Activated CD8-positive, alpha-beta T cell treated with anti-CD3 and anti-CD28 coated beads for 36 hours (primary cell): ENCODE measurements around the gene TEX38. TPM values are rescaled to one million over a fixed set of nuclear protein-coding genes. Genes with fewer than 3 reads are reported as not detected.
"Not testable (repeated sequence)": the region's sequence is repeated elsewhere in the genome, so short reads cannot be mapped to it uniquely, and the experiment has no call there.

Source experiments
- ATAC-seq: fragments of 200-7000 bp; cut with Tn5 transposase; one replicate; pipeline ENCODE4 v1.10.0; 2021; ENCODE audit warnings: mild to moderate bottlenecking, moderate library complexity
- CTCF ChIA-PET: fragments of 350-600 bp; sonication (Branson Sonifier 250); formaldehyde crosslinking; loops from one replicate; lab custom pipeline; 2021; ENCODE audit warnings: antibody characterized with exemption; lab: Charles Lee
- POLR2A ChIA-PET: fragments of 350-600 bp; sonication (Branson Sonifier 250); formaldehyde crosslinking; loops from one replicate; lab custom pipeline; 2021; ENCODE audit warnings: antibody characterized with exemption; lab: Charles Lee
- DNase-seq: peaks from one replicate; pipeline ENCODE4 v3.0.0-alpha.2; 2020
- H3K27ac Mint-ChIP-seq: one replicate; pipeline ENCODE4 v1.8.0; 2021; ENCODE audit warnings: mild to moderate bottlenecking, mixed read lengths
- H3K27me3 Mint-ChIP-seq: one replicate; pipeline ENCODE4 v1.8.0; 2021; ENCODE audit warnings: mixed read lengths
- H3K36me3 Mint-ChIP-seq: one replicate; pipeline ENCODE4 v1.8.0; 2021; ENCODE audit warnings: low read depth, mixed read lengths
- H3K4me1 Mint-ChIP-seq: one replicate; pipeline ENCODE4 v1.8.0; 2021; ENCODE audit warnings: low read depth, mixed read lengths
- H3K4me3 Mint-ChIP-seq: one replicate; pipeline ENCODE4 v1.8.0; 2021; ENCODE audit warnings: mild to moderate bottlenecking, moderate library complexity, mixed read lengths
- H3K9me3 Mint-ChIP-seq: one replicate; pipeline ENCODE4 v1.8.0; 2021; ENCODE audit warnings: mixed read lengths
- CTCF ChIP-seq: fragments of 200-600 bp; IDR thresholded peaks from one replicate; pipeline ENCODE4 v1.8.0; 2022; ENCODE audit warnings: antibody characterized with exemption, mild to moderate bottlenecking
- intact Hi-C: fragments of 100-400 bp; cut with micrococcal nuclease; formaldehyde crosslinking; loops from one replicate; pipeline ENCODE4 v1.10.0; 2022
- total RNA-seq, 2 experiments: library from RNA; stranded (reverse); gene quantifications; one replicate each; pipeline ENCODE4 v1.2.3, GENCODE V29; 2021

TEX38 gene
- total RNA-seq, 2 experiments from 2014 or later: not detected

DNA sequence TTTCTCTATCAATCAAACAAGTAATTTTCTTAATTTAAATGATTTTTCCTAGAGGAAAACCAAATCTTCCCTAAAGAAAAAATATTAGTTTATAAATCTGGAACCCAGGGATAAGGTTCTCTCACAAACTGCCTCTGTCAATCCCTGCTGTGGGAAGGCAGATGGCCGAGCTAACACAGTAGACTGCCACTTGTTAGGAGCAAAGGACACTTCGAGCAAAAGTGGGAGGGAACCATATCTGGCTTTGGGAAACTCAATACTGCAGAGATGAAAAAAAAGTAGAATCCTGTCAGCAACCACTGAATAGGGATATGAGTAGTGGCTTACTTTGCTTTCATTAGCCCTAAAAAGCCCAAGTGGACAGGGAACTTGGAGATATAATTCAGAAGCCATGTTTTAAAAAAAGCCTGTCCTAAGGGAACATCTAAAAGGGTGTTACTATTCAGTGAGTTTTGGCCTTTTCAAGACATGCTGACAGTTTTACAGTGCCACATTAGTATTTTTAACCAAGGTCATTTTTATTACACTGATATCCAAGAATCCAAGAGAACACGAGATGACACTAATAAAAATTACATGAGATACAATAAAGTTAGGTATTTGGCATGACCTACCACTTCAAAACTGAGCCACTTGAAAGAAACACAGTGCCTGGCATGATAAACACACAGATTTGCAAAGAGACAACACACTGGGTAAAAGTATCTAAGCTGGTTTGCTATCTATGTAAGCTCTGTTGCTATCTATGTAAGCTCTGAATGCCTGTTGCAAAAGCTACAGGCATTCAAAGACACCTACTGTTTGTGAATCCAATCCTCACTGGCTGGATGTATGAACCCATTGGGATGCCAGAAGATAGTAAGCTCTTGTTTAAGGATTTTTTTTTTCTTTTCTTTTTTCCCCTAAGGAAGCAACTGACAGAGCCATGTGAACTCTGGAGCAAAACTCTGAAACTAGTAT is 21.4 kb downstream of the TEX38 start:
- Mint-ChIP-seq H3K27ac (no peak overlapping the region), H3K4me1 (peaks cover 8% of the 10 kb centered on the region), H3K9me3 (peaks cover 2% of the 10 kb centered on the region), H3K36me3 (peaks cover 57% of the 10 kb centered on the region), H3K27me3 (no peaks in the 10 kb centered on the region), H3K4me3 (no peak overlapping the region)
- ChIA-PET CTCF (no interaction called here), POLR2A (no interaction called here)
- ATAC-seq: no peak
- DNase-seq: no peak
- intact Hi-C loops: no loop called here
- TF ChIP-seq CTCF: no peak

DNA sequence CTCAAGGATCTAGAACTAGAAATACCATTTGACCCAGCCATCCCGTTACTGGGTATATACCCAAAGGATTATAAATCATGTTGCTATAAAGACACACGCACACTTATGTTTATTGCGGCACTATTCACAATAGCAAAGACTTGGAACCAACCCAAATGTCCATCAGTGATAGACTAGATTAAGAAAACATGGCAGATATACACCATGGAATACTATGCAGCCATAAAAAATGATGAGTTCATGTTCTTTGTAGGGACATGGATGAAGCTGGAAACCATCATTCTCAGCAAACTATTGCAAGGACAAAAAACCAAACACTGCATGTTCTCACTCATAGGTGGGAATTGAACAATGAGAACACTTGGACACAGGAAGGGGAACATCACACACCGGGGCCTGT is 23.0 kb downstream of the TEX38 start:
- ATAC-seq, DNase-seq, H3K27ac Mint-ChIP-seq, H3K27me3 Mint-ChIP-seq, H3K4me3 Mint-ChIP-seq, CTCF ChIA-PET, H3K4me1 Mint-ChIP-seq, H3K9me3 Mint-ChIP-seq, intact Hi-C loops, POLR2A ChIA-PET: not testable (repeated sequence)
- peaks cover 47% of the 10 kb centered on the region for H3K36me3 Mint-ChIP-seq

DNA sequence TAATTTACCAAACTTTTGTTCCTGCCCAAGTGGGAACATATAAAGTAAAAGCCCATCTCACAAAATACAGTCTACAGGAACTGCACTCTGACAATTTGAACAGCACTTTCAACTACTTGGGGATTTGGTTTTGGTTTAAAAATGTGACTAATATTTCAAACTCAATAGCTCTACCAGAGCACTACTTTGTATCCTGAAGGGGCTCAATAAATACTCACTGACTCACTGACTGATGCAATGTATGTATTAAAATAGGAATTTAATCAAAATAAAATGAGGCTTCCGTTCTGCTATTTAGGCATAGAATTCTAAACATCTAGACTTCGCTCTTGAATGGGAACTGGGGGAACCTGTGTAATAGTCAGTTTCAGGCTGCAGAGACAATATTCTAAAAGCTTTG is 25.4 kb downstream of the TEX38 start:
- no peak overlapping the region for H3K27ac Mint-ChIP-seq
- H3K36me3 Mint-ChIP-seq: peaks cover 38% of the 10 kb centered on the region
- TF ChIP-seq CTCF: no peak
- intact Hi-C loops: no loop called here
- ATAC-seq (no peak), DNase-seq (no peak)
- CTCF ChIA-PET: no interaction called here
- POLR2A ChIA-PET: interaction anchor here (1.0 to 1.3 kb wide), 2 partner anchors 10 to 17 kb away, joined by 3 read pairs; no protein-coding TSS in a partner anchor
- no peaks in the 10 kb centered on the region for H3K27me3 Mint-ChIP-seq
- H3K9me3 Mint-ChIP-seq: peaks cover 2% of the 10 kb centered on the region
- peaks cover 11% of the 10 kb centered on the region for H3K4me1 Mint-ChIP-seq
- H3K4me3 Mint-ChIP-seq: no peak overlapping the region

DNA sequence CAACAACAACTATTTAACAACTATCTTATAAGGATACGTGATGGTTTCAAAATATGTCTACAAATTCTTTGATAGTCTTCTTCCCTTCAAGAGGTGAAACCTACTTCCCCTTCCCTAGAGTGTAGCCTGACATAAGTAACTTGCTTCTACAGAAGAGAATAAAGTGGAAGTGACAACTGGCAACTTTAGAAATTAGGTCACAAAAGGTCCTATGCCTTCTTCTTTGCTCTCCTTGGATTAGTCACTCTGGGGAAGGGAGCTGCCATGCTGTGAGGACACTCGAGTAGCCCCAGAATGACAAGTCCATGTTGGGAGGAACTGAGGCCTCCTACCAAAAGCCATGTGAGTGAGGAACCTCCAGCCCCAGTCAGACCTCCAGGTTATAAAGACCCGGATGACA is 28.0 kb downstream of the TEX38 start:
- Mint-ChIP-seq H3K36me3 (peaks cover 35% of the 10 kb centered on the region), H3K9me3 (peaks cover 2% of the 10 kb centered on the region), H3K27me3 (no peaks in the 10 kb centered on the region), H3K27ac (no peak overlapping the region), H3K4me1 (peaks cover 15% of the 10 kb centered on the region), H3K4me3 (no peak overlapping the region)
- CTCF ChIA-PET: no interaction called here
- TF ChIP-seq CTCF: no peak
- POLR2A ChIA-PET: interaction anchor here (1.3 kb wide), 1 partner anchor 12 kb away, joined by 3 read pairs; no protein-coding TSS in a partner anchor
- no peak for DNase-seq
- intact Hi-C loops: no loop called here
- ATAC-seq: no peak

DNA sequence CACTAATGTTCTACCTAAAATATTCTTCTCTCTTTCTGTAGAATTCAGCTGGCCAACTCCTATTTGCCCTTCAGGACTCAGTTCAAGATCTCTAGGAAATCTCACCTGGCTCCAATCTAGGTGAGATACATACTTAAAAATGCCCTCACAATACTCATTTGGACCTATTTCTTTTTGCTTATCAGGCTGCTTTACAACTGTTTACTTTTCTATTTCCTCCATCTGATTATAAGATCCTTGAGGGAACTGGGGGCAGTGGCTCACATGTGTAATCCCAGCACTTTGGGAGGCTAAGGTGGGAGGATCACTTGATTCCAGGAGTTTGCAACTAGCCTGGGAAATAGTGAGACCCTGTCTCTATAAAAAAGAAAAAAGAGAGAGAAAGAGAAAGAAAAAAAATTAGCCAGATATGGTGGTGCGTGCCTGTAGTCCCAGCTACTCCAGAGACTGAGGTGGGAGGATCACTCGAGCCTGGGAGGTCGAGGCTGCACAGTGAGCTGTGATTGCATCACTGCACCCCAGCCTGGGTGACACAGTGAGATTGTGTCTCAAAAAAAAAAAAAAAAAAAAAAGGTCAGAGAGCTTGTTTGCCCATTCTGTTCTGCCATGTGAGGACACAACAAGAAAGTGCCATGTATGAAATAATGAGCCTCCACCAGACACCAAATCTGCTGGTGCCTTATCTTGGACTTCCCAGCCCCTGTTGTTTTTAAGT is 32.4 kb downstream of the TEX38 start:
- Mint-ChIP-seq H3K27me3 (no peaks in the 10 kb centered on the region), H3K36me3 (peaks cover 27% of the 10 kb centered on the region), H3K4me3 (no peak overlapping the region), H3K9me3 (no peaks in the 10 kb centered on the region), H3K27ac (no peak overlapping the region), H3K4me1 (peaks cover 23% of the 10 kb centered on the region)
- no peak for TF ChIP-seq CTCF
- ATAC-seq: no peak
- DNase-seq: no peak
- ChIA-PET CTCF (interaction anchor here (0.8 kb wide), 1 partner anchor 22 kb away, joined by 3 read pairs; no protein-coding TSS in a partner anchor), POLR2A (interaction anchor here (1.2 kb wide), 1 partner anchor 24 kb away, joined by 3 read pairs; no protein-coding TSS in a partner anchor)
- intact Hi-C loops: no loop called here
